Keratinocyte (primary cell): ENCODE measurements around the gene YIPF1. TPM values are rescaled to one million over a fixed set of nuclear protein-coding genes. Genes with fewer than 3 reads are reported as not detected.

Experiments
- DNase-seq: peaks from one replicate; pipeline ENCODE4 v3.0.0-alpha.2; 2011; ENCODE audit warnings: low read depth, missing footprints, low spot score
- FAIRE-seq: peaks from 2 replicates; lab custom pipeline; 2011; peaks lifted over from hg19 to GRCh38; lab: Jason Lieb, UNC
- H2AFZ ChIP-seq: 2 replicates; pipeline ENCODE4 v1.6.0; 2012; ENCODE audit warnings: low read length, control low read depth, inconsistent platforms; ENCODE audit not compliant: control insufficient read depth
- H3K27ac ChIP-seq: 2 replicates; pipeline ENCODE4 v1.5.1; 2011; ENCODE audit warnings: low read length; ENCODE audit not compliant: control insufficient read depth, insufficient read depth
- H3K27me3 ChIP-seq: 3 replicates; pipeline ENCODE4 v1.6.0; 2011; ENCODE audit warnings: low read length; ENCODE audit not compliant: control insufficient read depth, insufficient read depth; ENCODE audit errors: extremely low read depth
- H3K36me3 ChIP-seq, 2 experiments: 2 replicates in 1 of 2; 3 replicates in 1 of 2; pipeline ENCODE4 v1.5.1; 2011; ENCODE audit warnings: low read length in 2 of 2, mild to moderate bottlenecking in 1 of 2; ENCODE audit not compliant: control insufficient read depth in 2 of 2, insufficient read depth in 2 of 2; ENCODE audit errors: extremely low read depth in 1 of 2
- H3K4me1 ChIP-seq: 3 replicates; pipeline ENCODE4 v1.5.1; 2011; ENCODE audit warnings: low read length; ENCODE audit not compliant: control insufficient read depth, insufficient read depth; ENCODE audit errors: extremely low read depth
- H3K4me2 ChIP-seq: 3 replicates; pipeline ENCODE4 v1.6.0; 2011; ENCODE audit warnings: low read depth, low read length; ENCODE audit not compliant: control insufficient read depth, insufficient read depth; ENCODE audit errors: extremely low read depth
- H3K4me3 ChIP-seq, 3 experiments: fragments of 200-600 bp in 1 of 3; sonication (generic) in 1 of 3; 2 replicates in 2 of 3; 3 replicates in 1 of 3; pipeline ENCODE4 v1.5.1; 2011 to 2016; ENCODE audit warnings: low read length in 3 of 3, mild to moderate bottlenecking in 3 of 3, control low read depth in 2 of 3, inconsistent platforms in 1 of 3, low read depth in 1 of 3, mixed read lengths in 1 of 3, mixed run types in 1 of 3, moderate library complexity in 1 of 3; ENCODE audit not compliant: control insufficient read depth in 2 of 3, insufficient read depth in 2 of 3; ENCODE audit errors: extremely low read depth in 1 of 3
- H3K79me2 ChIP-seq: 2 replicates; pipeline ENCODE4 v1.6.0; 2012; ENCODE audit warnings: low read length; ENCODE audit not compliant: control insufficient read depth, insufficient read depth
- H3K9ac ChIP-seq: 3 replicates; pipeline ENCODE4 v1.6.0; 2011; ENCODE audit warnings: low read length; ENCODE audit not compliant: control insufficient read depth, insufficient read depth; ENCODE audit errors: extremely low read depth
- H3K9me1 ChIP-seq: 3 replicates; pipeline ENCODE4 v1.6.0; 2011; ENCODE audit warnings: low read length; ENCODE audit not compliant: control insufficient read depth, insufficient read depth; ENCODE audit errors: extremely low read depth
- H3K9me3 ChIP-seq: 2 replicates; pipeline ENCODE4 v1.5.1; 2012; ENCODE audit warnings: low read depth, low read length; ENCODE audit not compliant: control insufficient read depth
- H4K20me1 ChIP-seq: 3 replicates; pipeline ENCODE4 v1.6.0; 2011; ENCODE audit warnings: low read length; ENCODE audit not compliant: control insufficient read depth, insufficient read depth; ENCODE audit errors: extremely low read depth
- EZH2 ChIP-seq: IDR thresholded peaks from one replicate; pipeline ENCODE4 v1.6.1; 2012; ENCODE audit warnings: inconsistent platforms, mild to moderate bottlenecking, low read length, moderate library complexity
- dilution Hi-C: fragments of 300-500 bp; cut with MboI; formaldehyde crosslinking; loops from one replicate; pipeline ENCODE4 v1.7.0; 2020; ENCODE audit warnings: low sequenced_read_pairs; ENCODE audit not compliant: extremely low pct_ligation_motif_present
- polyA plus RNA-seq, 5 experiments: library from polyadenylated mRNA; depleted of rRNA in 3 of 5; stranded (reverse) in 3 of 5; stranded (forward) in 1 of 5; unstranded in 1 of 5; fragments of >200 nt; gene quantifications; 1 replicate in 1 of 5; 2 replicates in 3 of 5; 3 replicates in 1 of 5; pipeline versions ENCODE4 v1.2.1 to v1.2.3, GENCODE V29; 2011 to 2012; ENCODE audit warnings: missing spikeins in 2 of 5, low read depth in 1 of 5, low replicate concordance in 1 of 5
- TF ChIP-seq, protein P1 (sequence below), 3 experiments: IDR thresholded peaks in 1 of 3; conservative IDR thresholded peaks in 1 of 3; optimal IDR thresholded peaks in 1 of 3; 2 replicates in 2 of 3; 3 replicates in 1 of 3; pipeline versions ENCODE3 to v1.5.1; 2011; ENCODE audit warnings: low read length in 3 of 3, mild to moderate bottlenecking in 3 of 3, moderate library complexity in 2 of 3, control low read depth in 1 of 3, inconsistent platforms in 1 of 3; ENCODE audit not compliant: insufficient read depth in 2 of 3; ENCODE audit errors: extremely low read depth in 1 of 3

The YIPF1 gene
- polyA plus RNA-seq, 1 donor (not counting 4 experiments of a cell fraction or from before 2014, with no cell fraction given), result 43.3 TPM

DNA sequence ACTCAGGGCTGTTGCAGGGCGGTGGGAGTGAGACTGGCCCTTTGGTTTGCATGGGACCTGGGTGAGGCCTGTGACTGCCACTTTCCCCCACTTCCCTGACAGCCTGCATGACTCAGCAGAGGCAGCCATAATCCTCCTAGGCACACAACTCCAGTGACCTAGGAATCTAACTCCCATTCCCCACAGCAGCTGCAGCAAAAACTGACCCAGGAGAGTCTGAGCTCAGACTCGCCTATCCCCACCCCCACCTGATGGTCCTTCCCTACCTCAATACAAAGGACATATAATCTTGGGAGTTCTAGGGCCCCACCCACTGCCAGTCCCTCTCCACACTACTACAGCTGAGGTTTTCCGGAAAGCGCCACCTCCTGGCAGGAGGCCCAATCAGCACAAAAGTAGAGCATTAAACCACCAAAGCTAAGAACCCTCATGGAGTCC is 78.2 kb downstream of the YIPF1 start:
- Histone ChIP-seq H3K36me3 (peaks cover 3 to 12% of the 10 kb centered on the region in 2 experiments), H2AFZ (no peak overlapping the region), H3K4me1 (no peaks in the 10 kb centered on the region), H4K20me1 (no peaks in the 10 kb centered on the region), H3K9ac (no peak overlapping the region), H3K9me1 (no peaks in the 10 kb centered on the region), H3K4me2 (no peak overlapping the region), H3K79me2 (peaks cover 4% of the 10 kb centered on the region), H3K27me3 (no peaks in the 10 kb centered on the region), H3K4me3 (no peak overlapping the region), H3K9me3 (no peaks in the 10 kb centered on the region), H3K27ac (no peak overlapping the region)
- dilution Hi-C loops, result no loop called here
- TF ChIP-seq, protein P1, sequence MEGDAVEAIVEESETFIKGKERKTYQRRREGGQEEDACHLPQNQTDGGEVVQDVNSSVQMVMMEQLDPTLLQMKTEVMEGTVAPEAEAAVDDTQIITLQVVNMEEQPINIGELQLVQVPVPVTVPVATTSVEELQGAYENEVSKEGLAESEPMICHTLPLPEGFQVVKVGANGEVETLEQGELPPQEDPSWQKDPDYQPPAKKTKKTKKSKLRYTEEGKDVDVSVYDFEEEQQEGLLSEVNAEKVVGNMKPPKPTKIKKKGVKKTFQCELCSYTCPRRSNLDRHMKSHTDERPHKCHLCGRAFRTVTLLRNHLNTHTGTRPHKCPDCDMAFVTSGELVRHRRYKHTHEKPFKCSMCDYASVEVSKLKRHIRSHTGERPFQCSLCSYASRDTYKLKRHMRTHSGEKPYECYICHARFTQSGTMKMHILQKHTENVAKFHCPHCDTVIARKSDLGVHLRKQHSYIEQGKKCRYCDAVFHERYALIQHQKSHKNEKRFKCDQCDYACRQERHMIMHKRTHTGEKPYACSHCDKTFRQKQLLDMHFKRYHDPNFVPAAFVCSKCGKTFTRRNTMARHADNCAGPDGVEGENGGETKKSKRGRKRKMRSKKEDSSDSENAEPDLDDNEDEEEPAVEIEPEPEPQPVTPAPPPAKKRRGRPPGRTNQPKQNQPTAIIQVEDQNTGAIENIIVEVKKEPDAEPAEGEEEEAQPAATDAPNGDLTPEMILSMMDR (optimal IDR thresholded peaks at IDR 0.05 in 1 of 3, IDR thresholded peaks at IDR 0.05 in 1 of 3, conservative IDR thresholded peaks at IDR 0.05 in 1 of 3; ENCODE audit: extremely low read depth in 1 of 3, insufficient read depth in 2 of 3, low read length in 3 of 3), result peak in 2 of 3 experiments; percentile 19 to 21
- no peak for TF ChIP-seq EZH2
- no peak for DNase-seq
- FAIRE-seq, result no peak

DNA sequence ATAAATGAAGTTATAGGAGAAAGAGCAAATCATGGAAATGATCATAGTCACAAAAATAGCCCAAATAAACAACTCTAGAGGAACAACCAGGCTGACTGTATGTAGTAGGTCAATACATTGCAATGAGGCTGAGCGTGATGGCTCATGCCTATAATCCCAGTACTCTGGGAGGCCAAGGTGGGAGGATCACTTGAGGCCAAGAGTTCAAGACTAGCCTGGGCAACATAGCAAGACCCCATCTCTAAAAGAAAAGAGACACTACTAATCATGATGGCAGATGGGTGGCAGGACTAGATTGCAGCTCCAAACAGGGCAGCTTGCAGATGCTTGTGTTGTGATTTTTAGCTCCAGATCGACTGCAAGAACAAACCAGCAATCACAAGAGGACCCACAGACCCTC is 79.1 kb downstream of the YIPF1 start:
- Histone ChIP-seq H3K4me2 (no peak overlapping the region), H3K79me2 (peaks cover 4% of the 10 kb centered on the region), H3K9ac (no peak overlapping the region), H3K27me3 (no peaks in the 10 kb centered on the region), H4K20me1 (no peaks in the 10 kb centered on the region), H3K9me3 (no peaks in the 10 kb centered on the region), H3K4me1 (no peaks in the 10 kb centered on the region), H3K27ac (no peak overlapping the region), H3K9me1 (no peaks in the 10 kb centered on the region), H3K36me3 (peaks cover 5 to 16% of the 10 kb centered on the region in 2 experiments), H2AFZ (no peak overlapping the region), H3K4me3 (no peak overlapping the region)
- TF ChIP-seq, protein P1 (optimal IDR thresholded peaks at IDR 0.05 in 1 of 3, IDR thresholded peaks at IDR 0.05 in 1 of 3, conservative IDR thresholded peaks at IDR 0.05 in 1 of 3; ENCODE audit: extremely low read depth in 1 of 3, insufficient read depth in 2 of 3, low read length in 3 of 3), result no peak
- no peak for TF ChIP-seq EZH2
- dilution Hi-C loops, result no loop called here
- DNase-seq (no peak), FAIRE-seq (no peak)
